DOHH2 (cell line): ENCODE measurements around the gene DCP1B.

Source experiments
- H3F3A ChIP-seq: fragments of 200-600 bp; sonication (generic), shearing (Covaris generic); 2 replicates; pipeline ENCODE4 v1.6.0; 2016; ENCODE audit warnings: antibody characterized with exemption, mild to moderate bottlenecking; ENCODE audit not compliant: control insufficient read depth, insufficient read depth
- H3K27ac ChIP-seq: fragments of 200-600 bp; sonication (generic); 2 replicates; pipeline ENCODE4 v1.5.1; 2014; ENCODE audit warnings: low read depth, mild to moderate bottlenecking, low read length, moderate library complexity
- H3K27me3 ChIP-seq: fragments of 200-600 bp; sonication (generic); 2 replicates; pipeline ENCODE4 v1.6.1; 2014; ENCODE audit warnings: mild to moderate bottlenecking, low read length, mixed read lengths; ENCODE audit not compliant: control insufficient read depth
- H3K36me3 ChIP-seq: fragments of 200-600 bp; sonication (generic); 2 replicates; pipeline ENCODE4 v1.6.1; 2014; ENCODE audit warnings: mild to moderate bottlenecking, low read length, moderate library complexity, mixed read lengths; ENCODE audit not compliant: control insufficient read depth
- H3K4me1 ChIP-seq: fragments of 200-600 bp; sonication (generic); 2 replicates; pipeline ENCODE4 v1.6.1; 2014; ENCODE audit warnings: mild to moderate bottlenecking, low read length, mixed read lengths; ENCODE audit not compliant: control insufficient read depth
- H3K4me2 ChIP-seq: fragments of 200-600 bp; sonication (generic); 2 replicates; pipeline ENCODE4 v1.6.0; 2014; ENCODE audit warnings: mild to moderate bottlenecking, low read length, moderate library complexity
- H3K4me3 ChIP-seq: fragments of 200-600 bp; sonication (generic); 2 replicates; pipeline ENCODE4 v1.5.1; 2014; ENCODE audit warnings: mild to moderate bottlenecking, low read length, mixed read lengths
- H3K79me2 ChIP-seq: fragments of 200-600 bp; sonication (generic); 2 replicates; pipeline ENCODE4 v1.6.1; 2014; ENCODE audit warnings: mild to moderate bottlenecking, low read length, mixed read lengths; ENCODE audit not compliant: control insufficient read depth
- H3K9me2 ChIP-seq: fragments of 200-600 bp; sonication (generic); replicated peaks from 2 replicates; pipeline ENCODE4 v1.6.1; 2014; ENCODE audit warnings: mild to moderate bottlenecking, low read length, mixed read lengths; ENCODE audit not compliant: control insufficient read depth
- H3K9me3 ChIP-seq: fragments of 200-600 bp; sonication (generic); 2 replicates; pipeline ENCODE4 v1.6.1; 2014; ENCODE audit warnings: antibody characterized with exemption, low read length, mixed read lengths; ENCODE audit not compliant: control insufficient read depth, insufficient read depth
- H4K20me1 ChIP-seq: fragments of 200-600 bp; sonication (generic); 2 replicates; pipeline ENCODE4 v1.6.0; 2014; ENCODE audit warnings: low read depth, mild to moderate bottlenecking, antibody characterized with exemption, low read length, moderate library complexity; ENCODE audit not compliant: control insufficient read depth, insufficient read depth
- EZH2phosphoT487 ChIP-seq: fragments of 200-600 bp; sonication (generic); IDR thresholded peaks from 2 replicates; pipeline ENCODE4 v1.6.1; 2017; ENCODE audit warnings: borderline replicate concordance, mild to moderate bottlenecking, antibody characterized with exemption, low read length, moderate library complexity, mixed read lengths
- TF ChIP-seq, protein P1 (sequence below): fragments of 200-600 bp; sonication (generic); IDR thresholded peaks from one replicate; pipeline ENCODE4 v1.5.1; 2014; ENCODE audit warnings: antibody characterized with exemption, mild to moderate bottlenecking, low read depth, low read length; ENCODE audit not compliant: poor library complexity, severe bottlenecking

The DCP1B gene

GRCh38 chr12:2016862-2017545, 12.7 kb upstream of the DCP1B start:
- Histone ChIP-seq H3F3A (no peaks in the 10 kb centered on the region), H3K9me2 (no peaks in the 10 kb centered on the region), H3K27ac (no peak overlapping the region), H4K20me1 (no peaks in the 10 kb centered on the region), H3K4me1 (no peaks in the 10 kb centered on the region), H3K36me3 (no peaks in the 10 kb centered on the region), H3K4me3 (no peak overlapping the region), H3K4me2 (no peak overlapping the region), H3K79me2 (no peaks in the 10 kb centered on the region), H3K27me3 (peaks cover 8% of the 10 kb centered on the region; the same call in 1 of the 2 replicates), H3K9me3 (no peaks in the 10 kb centered on the region)
- TF ChIP-seq EZH2phosphoT487 = no peak
- TF ChIP-seq, protein P1, sequence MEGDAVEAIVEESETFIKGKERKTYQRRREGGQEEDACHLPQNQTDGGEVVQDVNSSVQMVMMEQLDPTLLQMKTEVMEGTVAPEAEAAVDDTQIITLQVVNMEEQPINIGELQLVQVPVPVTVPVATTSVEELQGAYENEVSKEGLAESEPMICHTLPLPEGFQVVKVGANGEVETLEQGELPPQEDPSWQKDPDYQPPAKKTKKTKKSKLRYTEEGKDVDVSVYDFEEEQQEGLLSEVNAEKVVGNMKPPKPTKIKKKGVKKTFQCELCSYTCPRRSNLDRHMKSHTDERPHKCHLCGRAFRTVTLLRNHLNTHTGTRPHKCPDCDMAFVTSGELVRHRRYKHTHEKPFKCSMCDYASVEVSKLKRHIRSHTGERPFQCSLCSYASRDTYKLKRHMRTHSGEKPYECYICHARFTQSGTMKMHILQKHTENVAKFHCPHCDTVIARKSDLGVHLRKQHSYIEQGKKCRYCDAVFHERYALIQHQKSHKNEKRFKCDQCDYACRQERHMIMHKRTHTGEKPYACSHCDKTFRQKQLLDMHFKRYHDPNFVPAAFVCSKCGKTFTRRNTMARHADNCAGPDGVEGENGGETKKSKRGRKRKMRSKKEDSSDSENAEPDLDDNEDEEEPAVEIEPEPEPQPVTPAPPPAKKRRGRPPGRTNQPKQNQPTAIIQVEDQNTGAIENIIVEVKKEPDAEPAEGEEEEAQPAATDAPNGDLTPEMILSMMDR = no peak

DNA sequence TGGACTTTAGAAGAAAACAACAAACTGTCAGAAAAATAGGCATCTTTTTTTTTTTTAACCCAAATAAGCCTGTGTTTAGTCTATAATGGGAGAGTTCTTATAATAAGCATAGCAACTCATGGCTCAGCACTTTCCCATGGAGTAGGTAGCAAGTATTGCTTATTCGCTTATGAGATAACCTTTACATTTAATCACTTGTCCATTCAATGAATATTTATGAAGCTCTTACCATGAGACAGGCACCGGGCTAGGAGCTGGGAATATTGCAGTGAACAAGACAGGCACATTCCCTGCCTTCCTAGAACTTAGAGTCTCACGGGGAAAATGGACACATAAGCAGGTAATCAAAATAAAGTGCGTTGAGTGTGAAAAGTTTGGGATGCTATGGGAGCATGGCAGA, 10.0 kb upstream of the DCP1B start:
- Histone ChIP-seq H3K79me2 (no peaks in the 10 kb centered on the region), H3K9me2 (no peaks in the 10 kb centered on the region), H4K20me1 (no peaks in the 10 kb centered on the region), H3K27ac (no peak overlapping the region), H3K9me3 (no peaks in the 10 kb centered on the region), H3K27me3 (no peaks in the 10 kb centered on the region), H3K4me2 (no peak overlapping the region), H3K36me3 (no peaks in the 10 kb centered on the region), H3K4me1 (no peaks in the 10 kb centered on the region), H3K4me3 (no peak overlapping the region), H3F3A (no peaks in the 10 kb centered on the region)
- no peak for TF ChIP-seq EZH2phosphoT487
- TF ChIP-seq, protein P1 = no peak

- Histone ChIP-seq H3F3A (no peaks in the 10 kb centered on the region), H3K4me1 (no peaks in the 10 kb centered on the region), H3K79me2 (no peaks in the 10 kb centered on the region), H4K20me1 (no peaks in the 10 kb centered on the region), H3K27me3 (no peaks in the 10 kb centered on the region), H3K9me2 (no peaks in the 10 kb centered on the region), H3K4me2 (no peak overlapping the region), H3K9me3 (no peaks in the 10 kb centered on the region), H3K36me3 (no peaks in the 10 kb centered on the region), H3K27ac (no peak overlapping the region), H3K4me3 (no peak overlapping the region)
- TF ChIP-seq, protein P1 = no peak
- no peak for TF ChIP-seq EZH2phosphoT487
These were observed 9.4 kb upstream of the DCP1B start for GRCh38 chr12:2013527-2014223.
